H9 (cell line): ENCODE data around the gene CDC45. TPM values are rescaled to one million over a fixed set of nuclear protein-coding genes. Genes with fewer than 3 reads are reported as not detected.

Experiments used
- DNase-seq: peaks from one replicate; pipeline ENCODE4 v3.0.0-alpha.2; 2017
- H2AFZ ChIP-seq: one replicate; pipeline ENCODE4 v1.6.1; 2013; ENCODE audit warnings: mild to moderate bottlenecking, low read length, control low read depth, moderate library complexity
- H2AK5ac ChIP-seq: 2 replicates; pipeline ENCODE4 v1.6.1; 2013; ENCODE audit warnings: low read length, control low read depth, mixed read lengths; ENCODE audit not compliant: insufficient read length
- H2BK120ac ChIP-seq: one replicate; pipeline ENCODE4 v1.6.1; 2013; ENCODE audit warnings: low read depth, mild to moderate bottlenecking, low read length, control low read depth, inconsistent platforms; ENCODE audit not compliant: poor library complexity, severe bottlenecking
- H2BK12ac ChIP-seq: 2 replicates; pipeline ENCODE4 v1.6.1; 2013; ENCODE audit warnings: low read length, control low read depth, mixed read lengths, low read depth; ENCODE audit not compliant: insufficient read length
- H2BK15ac ChIP-seq: 2 replicates; pipeline ENCODE4 v1.6.1; 2013; ENCODE audit warnings: low read depth, low read length, control low read depth
- H2BK20ac ChIP-seq: one replicate; pipeline ENCODE4 v1.6.1; 2013; ENCODE audit warnings: low read depth, mild to moderate bottlenecking, low read length, control low read depth, inconsistent platforms; ENCODE audit not compliant: poor library complexity, severe bottlenecking
- H2BK5ac ChIP-seq: 2 replicates; pipeline ENCODE4 v1.6.1; 2013; ENCODE audit warnings: low read length, control low read depth, mixed read lengths; ENCODE audit not compliant: insufficient read length
- H3K14ac ChIP-seq: 2 replicates; pipeline ENCODE4 v1.6.1; 2013; ENCODE audit warnings: low read length, control low read depth; ENCODE audit not compliant: insufficient read depth
- H3K18ac ChIP-seq: 2 replicates; pipeline ENCODE4 v1.6.1; 2013; ENCODE audit warnings: low read depth, mild to moderate bottlenecking, mixed read lengths, low read length, control low read depth; ENCODE audit not compliant: insufficient read length
- H3K23ac ChIP-seq: 2 replicates; pipeline ENCODE4 v1.6.1; 2013; ENCODE audit warnings: low read length, control low read depth, mixed read lengths, low read depth; ENCODE audit not compliant: insufficient read length
- H3K23me2 ChIP-seq: 2 replicates; pipeline ENCODE4 v1.6.1; 2013; ENCODE audit warnings: low read depth, mild to moderate bottlenecking, mixed read lengths, low read length, control low read depth; ENCODE audit not compliant: insufficient read length, poor library complexity, severe bottlenecking
- H3K27ac ChIP-seq: 2 replicates; pipeline ENCODE4 v1.5.1; 2013; ENCODE audit warnings: low read length, control low read depth, mixed read lengths, low read depth; ENCODE audit not compliant: insufficient read length
- H3K27me3 ChIP-seq: 2 replicates; pipeline ENCODE4 v1.6.1; 2013; ENCODE audit warnings: low read length, control low read depth, inconsistent platforms; ENCODE audit not compliant: insufficient read depth
- H3K4ac ChIP-seq: 2 replicates; pipeline ENCODE4 v1.6.1; 2013; ENCODE audit warnings: low read depth, mild to moderate bottlenecking, control low read depth, inconsistent platforms, low read length, moderate library complexity
- H3K4me1 ChIP-seq: 2 replicates; pipeline ENCODE4 v1.6.1; 2013; ENCODE audit warnings: low read length, control low read depth, inconsistent platforms; ENCODE audit not compliant: insufficient read depth
- H3K4me2 ChIP-seq: 2 replicates; pipeline ENCODE4 v1.6.1; 2013; ENCODE audit warnings: low read length, control low read depth, mixed read lengths; ENCODE audit not compliant: insufficient read length, insufficient read depth
- H3K56ac ChIP-seq: 2 replicates; pipeline ENCODE4 v1.6.1; 2013; ENCODE audit warnings: low read depth, mild to moderate bottlenecking, mixed read lengths, low read length, control low read depth; ENCODE audit not compliant: insufficient read length
- H3K79me1 ChIP-seq: 2 replicates; pipeline ENCODE4 v1.6.1; 2013; ENCODE audit warnings: low read depth, mild to moderate bottlenecking, moderate library complexity, low read length, control low read depth, inconsistent platforms; ENCODE audit not compliant: insufficient read depth, poor library complexity, severe bottlenecking
- H3K79me2 ChIP-seq: 2 replicates; pipeline ENCODE4 v1.6.1; 2013; ENCODE audit warnings: low read length, control low read depth, inconsistent platforms; ENCODE audit not compliant: insufficient read depth
- H3K9ac ChIP-seq: 2 replicates; pipeline ENCODE4 v1.6.1; 2013; ENCODE audit warnings: low read length, control low read depth, mixed read lengths; ENCODE audit not compliant: insufficient read length; ENCODE audit errors: extremely low read depth
- H3K9me3 ChIP-seq: one replicate; pipeline ENCODE4 v1.6.1; 2013; ENCODE audit warnings: low read depth, low read length, inconsistent platforms; ENCODE audit not compliant: control insufficient read depth
- H3T11ph ChIP-seq: one replicate; pipeline ENCODE4 v1.6.1; 2013; ENCODE audit warnings: mild to moderate bottlenecking, low read length, control low read depth, inconsistent platforms
- H4K20me1 ChIP-seq: one replicate; pipeline ENCODE4 v1.6.1; 2013; ENCODE audit not compliant: control insufficient read depth, insufficient read length, insufficient read depth
- H4K5ac ChIP-seq: 2 replicates; pipeline ENCODE4 v1.6.1; 2013; ENCODE audit warnings: low read depth, mild to moderate bottlenecking, mixed read lengths, low read length, control low read depth; ENCODE audit not compliant: insufficient read length
- H4K8ac ChIP-seq: replicated peaks from 2 replicates; pipeline ENCODE4 v1.6.1; 2013; ENCODE audit warnings: low read length, control low read depth, mixed read lengths, low read depth; ENCODE audit not compliant: insufficient read length
- H4K91ac ChIP-seq: 2 replicates; pipeline ENCODE4 v1.6.1; 2013; ENCODE audit warnings: low read depth, mild to moderate bottlenecking, moderate library complexity, mixed read lengths, low read length, control low read depth; ENCODE audit not compliant: insufficient read length
- H3K27ac Mint-ChIP-seq, 3 experiments: 2 replicates in 2 of 3; 3 replicates in 1 of 3; pipeline ENCODE4 v1.8.0; 2020 to 2021; ENCODE audit warnings: mixed read lengths in 3 of 3, mild to moderate bottlenecking in 1 of 3, moderate library complexity in 1 of 3
- H3K27me3 Mint-ChIP-seq: 2 replicates; pipeline ENCODE4 v1.8.0; 2021; ENCODE audit warnings: low read depth, mild to moderate bottlenecking, moderate library complexity, mixed read lengths
- H3K36me3 Mint-ChIP-seq, 3 experiments: 2 replicates in 2 of 3; 3 replicates in 1 of 3; pipeline ENCODE4 v1.8.0; 2020 to 2021; ENCODE audit warnings: low read depth in 3 of 3, mixed read lengths in 3 of 3; ENCODE audit not compliant: insufficient read depth in 1 of 3
- H3K4me1 Mint-ChIP-seq, 2 experiments: 2 replicates each; pipeline ENCODE4 v1.8.0; 2020; ENCODE audit warnings: mixed read lengths in 2 of 2
- H3K4me3 Mint-ChIP-seq, 2 experiments: 2 replicates in 1 of 2; 3 replicates in 1 of 2; pipeline ENCODE4 v1.8.0; 2020 to 2021; ENCODE audit warnings: mild to moderate bottlenecking in 2 of 2, mixed read lengths in 2 of 2, moderate library complexity in 1 of 2
- H3K9me3 Mint-ChIP-seq, 2 experiments: 2 replicates in 1 of 2; 3 replicates in 1 of 2; pipeline ENCODE4 v1.8.0; 2020; ENCODE audit warnings: mild to moderate bottlenecking in 2 of 2, mixed read lengths in 2 of 2, moderate library complexity in 1 of 2
- WGBS: extraction: QIAGEN DNeasy Blood & Tissue Kit; methylation state at CpG from one replicate; pipeline ENCODE4 v1.1.7; 2013; ENCODE audit warnings: missing lambda C conversion rate, low lambda C conversion rate, mixed read lengths; ENCODE audit not compliant: insufficient read length; ENCODE audit errors: extremely low coverage; 5-methylcytosine and 5-hydroxymethylcytosine counted together
- total RNA-seq: library from RNA; stranded (reverse); gene quantifications from 2 replicates; pipeline ENCODE4 v1.2.1, GENCODE V29; 2021
- TF ChIP-seq, protein P1 (sequence below): fragments of 200-600 bp; sonication (generic); conservative IDR thresholded peaks from 3 replicates; pipeline ENCODE4 v1.8.0; 2021; ENCODE audit warnings: antibody characterized with exemption, mild to moderate bottlenecking

Gene CDC45
- total RNA-seq, 1 experiment from 2014 or later: 35.7 TPM

DNA sequence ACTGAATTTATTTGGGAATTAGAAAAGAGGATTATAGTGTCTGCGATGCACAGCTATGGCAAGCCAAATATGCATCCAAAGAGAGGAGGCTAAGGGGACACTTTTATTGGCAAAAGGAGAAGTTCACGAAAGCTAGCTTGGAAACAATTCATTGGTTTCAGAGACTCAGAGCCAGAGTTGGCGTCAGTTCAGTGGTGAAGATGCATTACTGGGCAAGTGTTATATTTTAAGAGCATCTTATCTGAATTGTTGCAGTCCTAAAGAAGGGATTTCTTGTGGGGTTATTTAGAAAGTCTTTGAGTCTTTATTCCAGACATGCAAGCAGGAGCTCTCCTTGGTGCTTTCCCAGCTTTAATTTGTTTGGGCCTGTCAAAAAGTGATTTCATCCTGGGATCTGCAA, 29.5 kb downstream of the CDC45 start:
- H3K18ac ChIP-seq: no peak overlapping the region
- H3K4me1 Mint-ChIP-seq: no peaks in the 10 kb centered on the region
- no peaks in the 10 kb centered on the region for H3K23me2 ChIP-seq
- H3K27me3 ChIP-seq: no peaks in the 10 kb centered on the region
- H4K20me1 ChIP-seq: no peaks in the 10 kb centered on the region
- peaks cover 17 to 81% (median 57%) of the 10 kb centered on the region in 3 experiments for H3K36me3 Mint-ChIP-seq
- no peak overlapping the region for H2AFZ ChIP-seq
- TF ChIP-seq, protein P1, sequence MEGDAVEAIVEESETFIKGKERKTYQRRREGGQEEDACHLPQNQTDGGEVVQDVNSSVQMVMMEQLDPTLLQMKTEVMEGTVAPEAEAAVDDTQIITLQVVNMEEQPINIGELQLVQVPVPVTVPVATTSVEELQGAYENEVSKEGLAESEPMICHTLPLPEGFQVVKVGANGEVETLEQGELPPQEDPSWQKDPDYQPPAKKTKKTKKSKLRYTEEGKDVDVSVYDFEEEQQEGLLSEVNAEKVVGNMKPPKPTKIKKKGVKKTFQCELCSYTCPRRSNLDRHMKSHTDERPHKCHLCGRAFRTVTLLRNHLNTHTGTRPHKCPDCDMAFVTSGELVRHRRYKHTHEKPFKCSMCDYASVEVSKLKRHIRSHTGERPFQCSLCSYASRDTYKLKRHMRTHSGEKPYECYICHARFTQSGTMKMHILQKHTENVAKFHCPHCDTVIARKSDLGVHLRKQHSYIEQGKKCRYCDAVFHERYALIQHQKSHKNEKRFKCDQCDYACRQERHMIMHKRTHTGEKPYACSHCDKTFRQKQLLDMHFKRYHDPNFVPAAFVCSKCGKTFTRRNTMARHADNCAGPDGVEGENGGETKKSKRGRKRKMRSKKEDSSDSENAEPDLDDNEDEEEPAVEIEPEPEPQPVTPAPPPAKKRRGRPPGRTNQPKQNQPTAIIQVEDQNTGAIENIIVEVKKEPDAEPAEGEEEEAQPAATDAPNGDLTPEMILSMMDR: no peak
- H3K4me1 ChIP-seq: no peaks in the 10 kb centered on the region
- no peak overlapping the region for H3K23ac ChIP-seq
- H4K5ac ChIP-seq: no peak overlapping the region
- no peaks in the 10 kb centered on the region for H3K9me3 ChIP-seq
- H3K56ac ChIP-seq: no peak overlapping the region
- H2BK120ac ChIP-seq: no peak overlapping the region
- H3K79me1 ChIP-seq: no peaks in the 10 kb centered on the region
- no peak overlapping the region for H4K8ac ChIP-seq
- no peak overlapping the region for H3K4ac ChIP-seq
- no peak overlapping the region for H3K9ac ChIP-seq
- H2BK15ac ChIP-seq: no peak overlapping the region
- H2BK5ac ChIP-seq: no peak overlapping the region
- no peak overlapping the region for H3T11ph ChIP-seq
- H3K27ac Mint-ChIP-seq: no peak overlapping the region
- H4K91ac ChIP-seq: no peak overlapping the region
- H3K14ac ChIP-seq: no peak overlapping the region
- no peaks in the 10 kb centered on the region; the same call in none of the 2 replicates for H3K27me3 Mint-ChIP-seq
- DNase-seq: no peak
- no peak overlapping the region for H2AK5ac ChIP-seq
- no peak overlapping the region for H3K4me3 Mint-ChIP-seq
- H3K79me2 ChIP-seq: no peaks in the 10 kb centered on the region
- no peak overlapping the region for H3K4me2 ChIP-seq
- no peak overlapping the region for H3K27ac ChIP-seq
- WGBS: no CpG with 5 or more reads among the region's 3 CpGs
- H2BK20ac ChIP-seq: no peak overlapping the region
- no peak overlapping the region for H2BK12ac ChIP-seq
- no peaks in the 10 kb centered on the region for H3K9me3 Mint-ChIP-seq
